GM18868 (cell line): Measurements from ENCODE around the gene SAMD11.

Source experiments
- ATAC-seq: cut with Tn5 transposase; IDR thresholded peaks from one replicate; pipeline ENCODE4 v1.9.1; 2021; ENCODE audit warnings: mild to moderate bottlenecking, moderate library complexity; ENCODE audit not compliant: unreplicated experiment

The SAMD11 gene

GRCh38 chr1:916173-917075 lies 7.3 kb upstream of the SAMD11 start:
- no peak for ATAC-seq

- ATAC-seq = no peak
Measured at GRCh38 chr1:917076-917459, 6.7 kb upstream of the SAMD11 start.

- ATAC-seq = no peak
Measured at GRCh38 chr1:917466-918091, 6.1 kb upstream of the SAMD11 start.

GRCh38 chr1:918353-918752 lies 5.4 kb upstream of the SAMD11 start:
- ATAC-seq = no peak

- no peak for ATAC-seq
Measured at GRCh38 chr1:918843-919242, 4.9 kb upstream of the SAMD11 start.

- no peak for ATAC-seq
Measured at GRCh38 chr1:919271-919872, 4.4 kb upstream of the SAMD11 start.

GRCh38 chr1:920010-920409 lies 3.7 kb upstream of the SAMD11 start:
- ATAC-seq = no peak

- ATAC-seq = no peak
Measured at GRCh38 chr1:920521-920920, 3.2 kb upstream of the SAMD11 start.

- no peak for ATAC-seq
Measured at GRCh38 chr1:921011-921837, 2.5 kb upstream of the SAMD11 start.

- no peak for ATAC-seq
Measured at GRCh38 chr1:923991-924655, 400 bp downstream of the SAMD11 start.

- ATAC-seq = no peak
Measured at GRCh38 chr1:924656-925560, 1.2 kb downstream of the SAMD11 start.

- no peak for ATAC-seq
Measured at GRCh38 chr1:925561-926421, 2.1 kb downstream of the SAMD11 start.

GRCh38 chr1:927234-927633 lies 3.5 kb downstream of the SAMD11 start:
- no peak for ATAC-seq

GRCh38 chr1:927748-928147 lies 4.0 kb downstream of the SAMD11 start:
- ATAC-seq = no peak

GRCh38 chr1:928825-929661 lies 5.3 kb downstream of the SAMD11 start:
- no peak for ATAC-seq

- no peak for ATAC-seq
Measured at GRCh38 chr1:929712-930632, 6.2 kb downstream of the SAMD11 start.
